HepG2 (cell line): ENCODE data around the gene GRID1.

Source experiments
- DNMT1 ChIP-seq: sonication (generic); formaldehyde crosslinking; IDR thresholded peaks from 2 replicates; pipeline ENCODE4 v1.5.1; 2020; ENCODE audit warnings: mild to moderate bottlenecking, missing genetic modification reagents
- HNF1B ChIP-seq: sonication (generic); formaldehyde crosslinking; IDR thresholded peaks from 2 replicates; pipeline ENCODE4 v1.5.1; 2020; ENCODE audit warnings: mild to moderate bottlenecking, moderate library complexity, missing genetic modification reagents
- SIN3A ChIP-seq: IDR thresholded peaks from 2 replicates; pipeline ENCODE4 v1.6.1; 2011; ENCODE audit warnings: low read depth, mild to moderate bottlenecking, control low read depth, low read length, borderline replicate concordance
- TCF12 ChIP-seq, 2 experiments: fragments of 450-650 bp in 1 of 2; sonication (generic) in 1 of 2; formaldehyde crosslinking in 1 of 2; IDR thresholded peaks; 2 replicates each; pipeline versions ENCODE4 v1.6.1 to v1.8.0; 2017 to 2022; ENCODE audit warnings: antibody characterized with exemption in 1 of 2, mild to moderate bottlenecking in 1 of 2, missing genetic modification reagents in 1 of 2, moderate library complexity in 1 of 2
- TF ChIP-seq, protein P1 (sequence below): sonication (generic); formaldehyde crosslinking; IDR thresholded peaks from 2 replicates; pipeline ENCODE4 v1.5.0; 2020; ENCODE audit warnings: mild to moderate bottlenecking, missing genetic modification reagents, moderate library complexity

DNA sequence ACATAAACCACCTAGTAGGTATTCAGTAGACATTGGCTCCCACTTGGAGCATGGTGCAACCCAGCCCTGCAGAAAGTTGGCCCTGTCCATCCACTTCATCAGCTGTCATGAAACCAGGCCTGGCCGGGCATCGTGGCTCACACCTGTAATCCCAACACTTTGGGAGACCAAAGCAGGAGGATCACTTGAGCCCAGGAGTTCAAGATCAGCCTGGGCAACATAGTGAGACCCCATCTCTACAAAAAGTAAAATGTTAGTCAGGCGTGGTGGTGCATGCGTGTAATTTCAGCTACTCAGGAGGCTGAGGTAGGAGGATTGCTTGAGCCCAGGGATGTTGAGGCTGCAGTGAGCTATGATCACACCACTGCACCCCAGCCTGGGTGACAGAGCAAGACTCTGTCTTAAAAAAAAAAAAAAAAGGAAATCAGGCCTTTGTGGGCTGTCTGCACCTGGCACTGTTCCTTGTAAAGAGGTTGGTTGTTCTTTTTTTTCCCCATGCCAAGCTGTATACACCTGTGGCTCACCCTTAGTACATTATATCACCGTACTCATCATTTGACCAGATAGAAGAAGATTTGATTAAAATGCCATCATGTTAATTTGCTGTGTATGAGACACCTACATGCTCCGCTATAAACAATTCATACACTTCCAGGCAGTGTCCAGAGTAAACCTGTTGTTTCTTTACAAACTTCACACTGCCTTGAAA is 45.4 kb upstream of the GRID1 start:
- no peak for TF ChIP-seq SIN3A
- no peak for TF ChIP-seq DNMT1 (CRISPR knock-in tag)
- no peak for TF ChIP-seq HNF1B (CRISPR knock-in tag)
- TF ChIP-seq, protein P1, sequence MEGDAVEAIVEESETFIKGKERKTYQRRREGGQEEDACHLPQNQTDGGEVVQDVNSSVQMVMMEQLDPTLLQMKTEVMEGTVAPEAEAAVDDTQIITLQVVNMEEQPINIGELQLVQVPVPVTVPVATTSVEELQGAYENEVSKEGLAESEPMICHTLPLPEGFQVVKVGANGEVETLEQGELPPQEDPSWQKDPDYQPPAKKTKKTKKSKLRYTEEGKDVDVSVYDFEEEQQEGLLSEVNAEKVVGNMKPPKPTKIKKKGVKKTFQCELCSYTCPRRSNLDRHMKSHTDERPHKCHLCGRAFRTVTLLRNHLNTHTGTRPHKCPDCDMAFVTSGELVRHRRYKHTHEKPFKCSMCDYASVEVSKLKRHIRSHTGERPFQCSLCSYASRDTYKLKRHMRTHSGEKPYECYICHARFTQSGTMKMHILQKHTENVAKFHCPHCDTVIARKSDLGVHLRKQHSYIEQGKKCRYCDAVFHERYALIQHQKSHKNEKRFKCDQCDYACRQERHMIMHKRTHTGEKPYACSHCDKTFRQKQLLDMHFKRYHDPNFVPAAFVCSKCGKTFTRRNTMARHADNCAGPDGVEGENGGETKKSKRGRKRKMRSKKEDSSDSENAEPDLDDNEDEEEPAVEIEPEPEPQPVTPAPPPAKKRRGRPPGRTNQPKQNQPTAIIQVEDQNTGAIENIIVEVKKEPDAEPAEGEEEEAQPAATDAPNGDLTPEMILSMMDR (CRISPR knock-in tag): no peak
- TF ChIP-seq TCF12 (IDR thresholded peaks at IDR 0.05): no peak
- TF ChIP-seq TCF12 (CRISPR knock-in tag; IDR thresholded peaks at IDR 0.05): no peak
